Measurements from ENCODE around the gene PTPRD.

GRCh38 chr9:8677741-8678140 is 1935.1 kb downstream of the PTPRD start:
- TF ChIP-seq, protein P1, sequence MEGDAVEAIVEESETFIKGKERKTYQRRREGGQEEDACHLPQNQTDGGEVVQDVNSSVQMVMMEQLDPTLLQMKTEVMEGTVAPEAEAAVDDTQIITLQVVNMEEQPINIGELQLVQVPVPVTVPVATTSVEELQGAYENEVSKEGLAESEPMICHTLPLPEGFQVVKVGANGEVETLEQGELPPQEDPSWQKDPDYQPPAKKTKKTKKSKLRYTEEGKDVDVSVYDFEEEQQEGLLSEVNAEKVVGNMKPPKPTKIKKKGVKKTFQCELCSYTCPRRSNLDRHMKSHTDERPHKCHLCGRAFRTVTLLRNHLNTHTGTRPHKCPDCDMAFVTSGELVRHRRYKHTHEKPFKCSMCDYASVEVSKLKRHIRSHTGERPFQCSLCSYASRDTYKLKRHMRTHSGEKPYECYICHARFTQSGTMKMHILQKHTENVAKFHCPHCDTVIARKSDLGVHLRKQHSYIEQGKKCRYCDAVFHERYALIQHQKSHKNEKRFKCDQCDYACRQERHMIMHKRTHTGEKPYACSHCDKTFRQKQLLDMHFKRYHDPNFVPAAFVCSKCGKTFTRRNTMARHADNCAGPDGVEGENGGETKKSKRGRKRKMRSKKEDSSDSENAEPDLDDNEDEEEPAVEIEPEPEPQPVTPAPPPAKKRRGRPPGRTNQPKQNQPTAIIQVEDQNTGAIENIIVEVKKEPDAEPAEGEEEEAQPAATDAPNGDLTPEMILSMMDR (conservative IDR thresholded peaks at IDR 0.05; ENCODE audit: low read depth, low read length): no peak
- no peak for TF ChIP-seq EZH2 (IDR thresholded peaks at IDR 0.05; ENCODE audit: borderline replicate concordance, low read depth, low read length, poor library complexity, severe bottlenecking)
